Loucy (cell line): ENCODE results near the gene CD86.

Experiments used
- H2AFZ ChIP-seq: fragments of 200-600 bp; sonication (generic); 2 replicates; pipeline ENCODE4 v1.6.0; 2016; ENCODE audit warnings: antibody characterized with exemption, mild to moderate bottlenecking, low read length, moderate library complexity
- H3F3A ChIP-seq: fragments of 200-600 bp; 2 replicates; pipeline ENCODE4 v1.6.0; 2016; ENCODE audit warnings: antibody characterized with exemption, low read depth, mild to moderate bottlenecking
- H3K27me3 ChIP-seq: fragments of 200-600 bp; sonication (generic); 2 replicates; pipeline ENCODE4 v1.6.1; 2014; ENCODE audit warnings: low read length, mild to moderate bottlenecking; ENCODE audit not compliant: insufficient read depth, poor library complexity, severe bottlenecking
- H3K36me3 ChIP-seq: fragments of 200-600 bp; sonication (generic); 2 replicates; pipeline ENCODE4 v1.6.1; 2016; ENCODE audit warnings: low read length; ENCODE audit not compliant: insufficient read depth
- H3K4me1 ChIP-seq: fragments of 200-600 bp; sonication (generic); 2 replicates; pipeline ENCODE4 v1.5.1; 2014; ENCODE audit warnings: low read length, mild to moderate bottlenecking; ENCODE audit not compliant: insufficient read depth, poor library complexity, severe bottlenecking
- H3K4me2 ChIP-seq: fragments of 200-600 bp; sonication (generic); 2 replicates; pipeline ENCODE4 v1.6.0; 2014; ENCODE audit warnings: antibody characterized with exemption, low read length, low read depth, mild to moderate bottlenecking; ENCODE audit not compliant: poor library complexity, severe bottlenecking
- H3K4me3 ChIP-seq: fragments of 200-600 bp; sonication (generic); 2 replicates; pipeline ENCODE4 v1.5.1; 2014; ENCODE audit warnings: low read length, mild to moderate bottlenecking, mixed read lengths; ENCODE audit not compliant: poor library complexity, severe bottlenecking
- H3K79me2 ChIP-seq: fragments of 200-600 bp; sonication (generic); 2 replicates; pipeline ENCODE4 v1.6.1; 2014; ENCODE audit warnings: low read length; ENCODE audit not compliant: insufficient read depth
- H3K9ac ChIP-seq: fragments of 200-600 bp; sonication (generic); 2 replicates; pipeline ENCODE4 v1.6.0; 2014; ENCODE audit warnings: mild to moderate bottlenecking, low read depth, low read length, moderate library complexity; ENCODE audit not compliant: poor library complexity, severe bottlenecking
- H3K9me2 ChIP-seq: fragments of 200-600 bp; sonication (generic); replicated peaks from 2 replicates; pipeline ENCODE4 v1.6.1; 2016; ENCODE audit warnings: low read depth, low read length, mixed read lengths
- H3K9me3 ChIP-seq: fragments of 200-600 bp; sonication (generic); 2 replicates; pipeline ENCODE4 v1.6.1; 2014; ENCODE audit warnings: mild to moderate bottlenecking, antibody characterized with exemption, low read length, low read depth; ENCODE audit not compliant: insufficient read depth
- H4K20me1 ChIP-seq: fragments of 200-600 bp; sonication (generic); 2 replicates; pipeline ENCODE4 v1.6.0; 2014; ENCODE audit warnings: antibody characterized with exemption, low read length, mild to moderate bottlenecking; ENCODE audit not compliant: insufficient read depth, poor library complexity, severe bottlenecking
- EZH2phosphoT487 ChIP-seq: fragments of 200-600 bp; IDR thresholded peaks from 2 replicates; pipeline ENCODE4 v1.6.1; 2018; ENCODE audit warnings: antibody characterized with exemption, mild to moderate bottlenecking, moderate library complexity, borderline replicate concordance
- TF ChIP-seq, protein P1 (sequence below): fragments of 200-600 bp; sonication (generic); conservative IDR thresholded peaks from 2 replicates; pipeline ENCODE4 v1.5.1; 2014; ENCODE audit warnings: mild to moderate bottlenecking, antibody characterized with exemption, low read length

Gene CD86

DNA sequence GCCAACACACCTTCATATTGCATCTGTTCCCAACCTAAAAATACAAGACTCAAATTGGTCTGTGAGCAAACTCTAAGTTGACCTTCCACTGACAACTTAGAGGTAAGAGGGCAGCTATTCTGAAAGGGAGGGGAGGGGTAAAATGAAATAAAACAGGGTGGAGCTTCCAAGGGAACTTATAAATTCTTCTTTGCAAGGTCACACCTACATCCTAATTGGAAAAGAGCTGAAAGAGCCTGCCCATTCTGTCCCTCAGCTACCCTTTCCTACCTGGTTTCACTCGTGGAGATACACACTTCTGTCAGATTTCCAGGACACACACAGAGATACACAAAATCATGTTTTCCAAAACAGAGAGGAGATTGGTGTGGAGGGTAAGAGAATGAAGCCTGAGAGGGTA lies 34.1 kb upstream of the CD86 start:
- no peaks in the 10 kb centered on the region for H3K9me3 ChIP-seq
- H2AFZ ChIP-seq, result no peak overlapping the region
- H4K20me1 ChIP-seq, result no peaks in the 10 kb centered on the region
- H3K36me3 ChIP-seq, result no peaks in the 10 kb centered on the region
- no peak overlapping the region for H3K4me3 ChIP-seq
- H3K4me2 ChIP-seq, result no peak overlapping the region
- no peak overlapping the region for H3K9ac ChIP-seq
- no peaks in the 10 kb centered on the region for H3K79me2 ChIP-seq
- TF ChIP-seq, protein P1, sequence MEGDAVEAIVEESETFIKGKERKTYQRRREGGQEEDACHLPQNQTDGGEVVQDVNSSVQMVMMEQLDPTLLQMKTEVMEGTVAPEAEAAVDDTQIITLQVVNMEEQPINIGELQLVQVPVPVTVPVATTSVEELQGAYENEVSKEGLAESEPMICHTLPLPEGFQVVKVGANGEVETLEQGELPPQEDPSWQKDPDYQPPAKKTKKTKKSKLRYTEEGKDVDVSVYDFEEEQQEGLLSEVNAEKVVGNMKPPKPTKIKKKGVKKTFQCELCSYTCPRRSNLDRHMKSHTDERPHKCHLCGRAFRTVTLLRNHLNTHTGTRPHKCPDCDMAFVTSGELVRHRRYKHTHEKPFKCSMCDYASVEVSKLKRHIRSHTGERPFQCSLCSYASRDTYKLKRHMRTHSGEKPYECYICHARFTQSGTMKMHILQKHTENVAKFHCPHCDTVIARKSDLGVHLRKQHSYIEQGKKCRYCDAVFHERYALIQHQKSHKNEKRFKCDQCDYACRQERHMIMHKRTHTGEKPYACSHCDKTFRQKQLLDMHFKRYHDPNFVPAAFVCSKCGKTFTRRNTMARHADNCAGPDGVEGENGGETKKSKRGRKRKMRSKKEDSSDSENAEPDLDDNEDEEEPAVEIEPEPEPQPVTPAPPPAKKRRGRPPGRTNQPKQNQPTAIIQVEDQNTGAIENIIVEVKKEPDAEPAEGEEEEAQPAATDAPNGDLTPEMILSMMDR, result no peak
- TF ChIP-seq EZH2phosphoT487, result no peak
- H3K27me3 ChIP-seq, result no peaks in the 10 kb centered on the region
- H3K9me2 ChIP-seq, result no peaks in the 10 kb centered on the region
- H3K4me1 ChIP-seq, result peaks cover 6% of the 10 kb centered on the region
- no peaks in the 10 kb centered on the region for H3F3A ChIP-seq

GRCh38 chr3:122021811-122022401 lies 33.3 kb upstream of the CD86 start, which contains the start of gene ILDR1:
Gene ILDR1 (minus strand): TSS chr3:122022247. CDS start chr3:122022077, 170 bp downstream.
- Histone ChIP-seq H3F3A (no peaks in the 10 kb centered on the region), H4K20me1 (no peaks in the 10 kb centered on the region), H3K27me3 (no peaks in the 10 kb centered on the region), H3K9me2 (no peaks in the 10 kb centered on the region), H3K36me3 (no peaks in the 10 kb centered on the region), H3K9me3 (no peaks in the 10 kb centered on the region), H2AFZ (no peak within 1 kb of the TSS), H3K4me3 (no peak within 1 kb of the TSS), H3K4me2 (no peak within 1 kb of the TSS), H3K4me1 (peaks cover 6% of the 10 kb centered on the region), H3K9ac (no peak within 1 kb of the TSS), H3K79me2 (no peaks in the 10 kb centered on the region)
- TF ChIP-seq, protein P1, result no peak
- no peak for TF ChIP-seq EZH2phosphoT487

GRCh38 chr3:122023335-122023910 lies 31.7 kb upstream of the CD86 start:
- Histone ChIP-seq H3K4me3 (no peak overlapping the region), H4K20me1 (no peaks in the 10 kb centered on the region), H2AFZ (no peak overlapping the region), H3K9me3 (no peaks in the 10 kb centered on the region), H3K9ac (no peak overlapping the region), H3K79me2 (no peaks in the 10 kb centered on the region), H3K27me3 (no peaks in the 10 kb centered on the region), H3K4me2 (no peak overlapping the region), H3F3A (no peaks in the 10 kb centered on the region), H3K9me2 (no peaks in the 10 kb centered on the region), H3K4me1 (peaks cover 6% of the 10 kb centered on the region), H3K36me3 (no peaks in the 10 kb centered on the region)
- TF ChIP-seq, protein P1, result no peak
- TF ChIP-seq EZH2phosphoT487, result no peak
